Measurements from ENCODE around the gene RTN4RL2.

GRCh38 chr11:57430952-57431351 is 29.4 kb upstream of the RTN4RL2 start:
- TF ChIP-seq CTCF (IDR thresholded peaks at IDR 0.05) (no peak), POLR2A (IDR thresholded peaks at IDR 0.05) (no peak), EP300 (IDR thresholded peaks at IDR 0.05) (no peak)

Measured in tibial nerve (tissue), 4 donors.